K562 (cell line): Measurements from ENCODE around the gene NCOA3. TPM values are rescaled to one million over a fixed set of nuclear protein-coding genes. Genes with fewer than 3 reads are reported as not detected.
A peak's percentile ranks its signal among the peaks of the same experiment; 100 is the strongest.

Source experiments
- FOXM1 ChIP-seq, 2 experiments: fragments of 450-650 bp in 1 of 2; sonication (generic) in 1 of 2; formaldehyde crosslinking in 1 of 2; IDR thresholded peaks; 2 replicates each; pipeline versions ENCODE4 v1.6.1 to v1.9.0; 2017 to 2022; ENCODE audit warnings: low read depth in 2 of 2, mild to moderate bottlenecking in 2 of 2, missing genetic modification reagents in 1 of 2, moderate library complexity in 1 of 2
- GTF2A2 ChIP-seq: IDR thresholded peaks from 2 replicates; pipeline ENCODE4 v1.6.1; 2016; ENCODE audit warnings: mild to moderate bottlenecking, missing genetic modification characterization, missing compliant biosample characterization
- HDAC1 ChIP-seq, 2 experiments: fragments of 450-650 bp; IDR thresholded peaks; 2 replicates each; pipeline ENCODE4 v1.6.1; 2016 to 2017; ENCODE audit warnings: inconsistent platforms in 1 of 2, mild to moderate bottlenecking in 1 of 2, moderate library complexity in 1 of 2
- MYBL2 ChIP-seq, 2 experiments: fragments of 450-650 bp in 1 of 2; sonication (generic) in 1 of 2; formaldehyde crosslinking in 1 of 2; IDR thresholded peaks; 2 replicates each; pipeline versions ENCODE4 v1.6.1 to v1.8.1; 2017 to 2022; ENCODE audit warnings: borderline replicate concordance in 1 of 2, inconsistent platforms in 1 of 2, low read depth in 1 of 2, mild to moderate bottlenecking in 1 of 2, missing genetic modification reagents in 1 of 2, moderate library complexity in 1 of 2
- NBN ChIP-seq: fragments of 450-650 bp; IDR thresholded peaks from 2 replicates; pipeline ENCODE4 v1.6.1; 2016; ENCODE audit warnings: low read depth, mild to moderate bottlenecking
- PHB ChIP-seq: fragments of 250-450 bp; sonication (Bioruptor Pico); IDR thresholded peaks from 2 replicates; pipeline ENCODE4 v1.5.0; 2021
- POLR2G ChIP-seq: fragments of 200-400 bp; formaldehyde crosslinking; IDR thresholded peaks from 2 replicates; pipeline ENCODE4 v1.6.1; 2017; ENCODE audit warnings: low read depth, mild to moderate bottlenecking, antibody characterized with exemption, low read length, moderate library complexity
- RBM17 ChIP-seq: fragments of 200-400 bp; formaldehyde crosslinking; IDR thresholded peaks from 2 replicates; pipeline ENCODE4 v1.6.1; 2017; ENCODE audit warnings: low read depth, mild to moderate bottlenecking, low read length, borderline replicate concordance
- STAT5A ChIP-seq: IDR thresholded peaks from 2 replicates; pipeline ENCODE4 v1.6.1; 2012; ENCODE audit warnings: low read length, inconsistent platforms, borderline replicate concordance
- TEAD1 ChIP-seq, 2 experiments: fragments of 450-650 bp in 1 of 2; sonication (generic) in 1 of 2; formaldehyde crosslinking; IDR thresholded peaks; 2 replicates each; pipeline versions ENCODE4 v1.4.0 to v1.8.0; 2020 to 2022; ENCODE audit warnings: mild to moderate bottlenecking in 2 of 2, missing genetic modification reagents in 1 of 2
- ZFP36 ChIP-seq: fragments of 150-350 bp; IDR thresholded peaks from 2 replicates; pipeline ENCODE4 v1.6.1; 2018; ENCODE audit warnings: low read length, low read depth; ENCODE audit not compliant: partially characterized antibody
- ZNF175 ChIP-seq: fragments of 200-800 bp; sonication (Bioruptor generic); IDR thresholded peaks from 2 replicates; pipeline ENCODE4 v1.6.1; 2016; ENCODE audit warnings: low read depth, mild to moderate bottlenecking, missing genetic modification characterization, missing compliant biosample characterization
- ZNF764 ChIP-seq: fragments of 250-450 bp; sonication (Bioruptor Pico); IDR thresholded peaks from 2 replicates; pipeline ENCODE4 v1.4.0; 2020; ENCODE audit warnings: low read depth, mild to moderate bottlenecking, moderate library complexity
- polyA plus RNA-seq, 8 experiments: library from polyadenylated mRNA; depleted of rRNA in 4 of 8; stranded (reverse) in 5 of 8; unstranded in 3 of 8; fragments of >200 nt; fragmentation: Nextera tagmentation in 2 of 8; fragmentation: Illumina TruSeq in 1 of 8; extraction: Ambion mirVana in 2 of 8; extraction: Trizol in 1 of 8; gene quantifications; 2 replicates each; pipeline versions ENCODE4 v1.2.1 to v1.2.3, GENCODE V29; 2011 to 2014; ENCODE audit warnings: inconsistent platforms in 1 of 8, missing spikeins in 1 of 8
- total RNA-seq, 7 experiments: library from RNA; depleted of rRNA in 6 of 7; stranded (reverse); fragments of >200 nt in 6 of 7; fragmentation: Illumina TruSeq in 2 of 7; extraction: Trizol in 2 of 7; gene quantifications; 2 replicates each; pipeline versions ENCODE4 v1.2.1 to v1.2.3, GENCODE V29; 2011 to 2021; ENCODE audit warnings: low replicate concordance in 1 of 7
- TF ChIP-seq, protein P1 (sequence below), 3 experiments: IDR thresholded peaks in 2 of 3; conservative IDR thresholded peaks in 1 of 3; 2 replicates each; pipeline ENCODE4 v1.5.1; 2011 to 2012; ENCODE audit warnings: low read length in 3 of 3, mild to moderate bottlenecking in 3 of 3, control low read depth in 2 of 3, improper control_type of control experiment in 1 of 3, inconsistent platforms in 1 of 3, low read depth in 1 of 3, mixed read lengths in 1 of 3, moderate library complexity in 1 of 3; ENCODE audit not compliant: insufficient read depth in 2 of 3
- TF ChIP-seq, protein P2 (sequence below): fragments of 450-650 bp; formaldehyde crosslinking; IDR thresholded peaks from 2 replicates; pipeline ENCODE4 v1.4.0; 2020; ENCODE audit warnings: mild to moderate bottlenecking, mixed read lengths
- TF ChIP-seq, protein P3 (sequence below), 3 experiments: fragments of 200-800 bp in 1 of 3; sonication (Bioruptor generic) in 1 of 3; sonication (generic) in 1 of 3; formaldehyde crosslinking in 1 of 3; IDR thresholded peaks; 2 replicates each; pipeline versions ENCODE4 v1.6.1 to v1.8.0; 2016 to 2022; ENCODE audit warnings: mild to moderate bottlenecking in 2 of 3, missing compliant biosample characterization in 2 of 3, missing genetic modification characterization in 2 of 3, missing genetic modification reagents in 1 of 3
- TF ChIP-seq, protein P4 (sequence below): fragments of 450-650 bp; conservative IDR thresholded peaks from 2 replicates; pipeline ENCODE4 v1.6.1; 2016; ENCODE audit warnings: missing genetic modification characterization, low read depth, mild to moderate bottlenecking, control low read depth, missing compliant biosample characterization

NCOA3 gene
- total and polyA plus RNA-seq, 9 of the 15 experiments (the other 6 are each of a cell fraction or from before 2014, with no cell fraction given) = 3.2 to 24.3 (median 14.4) TPM

DNA sequence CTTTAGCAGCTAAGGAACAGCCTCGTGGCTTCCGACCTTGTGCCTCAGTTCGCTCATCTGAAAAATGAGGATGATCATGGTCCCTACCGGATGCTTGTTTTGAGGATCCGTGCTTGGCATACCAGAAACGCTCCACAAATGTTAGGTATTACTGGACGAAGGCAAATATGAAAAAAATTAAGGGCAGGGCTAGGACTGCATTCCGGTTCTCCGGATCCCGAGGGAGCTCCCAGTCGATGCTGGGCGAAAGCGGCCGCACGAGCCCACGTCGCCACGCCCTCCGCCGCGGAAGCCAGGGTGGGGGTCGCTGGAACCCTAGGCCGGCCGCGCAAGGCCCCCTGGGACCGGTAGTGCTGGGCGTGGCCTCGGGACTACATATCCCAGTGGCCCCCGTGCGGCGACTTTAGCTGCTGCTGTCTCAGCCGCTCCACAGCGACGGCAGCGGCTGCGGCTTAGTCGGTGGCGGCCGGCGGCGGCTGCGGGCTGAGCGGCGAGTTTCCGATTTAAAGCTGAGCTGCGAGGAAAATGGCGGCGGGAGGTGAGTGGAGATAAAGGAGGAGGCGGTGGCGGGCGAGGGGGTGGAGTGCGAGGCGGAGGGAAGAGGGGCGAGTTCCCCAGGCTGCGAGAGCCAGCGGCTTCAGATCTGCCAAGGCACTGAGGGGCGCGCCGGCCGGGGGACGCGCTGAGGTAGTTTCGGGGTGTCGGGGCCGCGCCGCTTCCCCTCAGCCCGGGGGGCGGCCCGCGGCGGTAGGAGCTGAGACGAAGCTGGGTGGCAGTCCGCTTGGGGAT, at the start of gene NCOA3 (continued):
- TF ChIP-seq, protein P1, sequence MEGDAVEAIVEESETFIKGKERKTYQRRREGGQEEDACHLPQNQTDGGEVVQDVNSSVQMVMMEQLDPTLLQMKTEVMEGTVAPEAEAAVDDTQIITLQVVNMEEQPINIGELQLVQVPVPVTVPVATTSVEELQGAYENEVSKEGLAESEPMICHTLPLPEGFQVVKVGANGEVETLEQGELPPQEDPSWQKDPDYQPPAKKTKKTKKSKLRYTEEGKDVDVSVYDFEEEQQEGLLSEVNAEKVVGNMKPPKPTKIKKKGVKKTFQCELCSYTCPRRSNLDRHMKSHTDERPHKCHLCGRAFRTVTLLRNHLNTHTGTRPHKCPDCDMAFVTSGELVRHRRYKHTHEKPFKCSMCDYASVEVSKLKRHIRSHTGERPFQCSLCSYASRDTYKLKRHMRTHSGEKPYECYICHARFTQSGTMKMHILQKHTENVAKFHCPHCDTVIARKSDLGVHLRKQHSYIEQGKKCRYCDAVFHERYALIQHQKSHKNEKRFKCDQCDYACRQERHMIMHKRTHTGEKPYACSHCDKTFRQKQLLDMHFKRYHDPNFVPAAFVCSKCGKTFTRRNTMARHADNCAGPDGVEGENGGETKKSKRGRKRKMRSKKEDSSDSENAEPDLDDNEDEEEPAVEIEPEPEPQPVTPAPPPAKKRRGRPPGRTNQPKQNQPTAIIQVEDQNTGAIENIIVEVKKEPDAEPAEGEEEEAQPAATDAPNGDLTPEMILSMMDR (IDR thresholded peaks at IDR 0.05 in 2 of 3, conservative IDR thresholded peaks at IDR 0.05 in 1 of 3; ENCODE audit: insufficient read depth in 2 of 3, low read depth in 1 of 3, low read length in 3 of 3) = peak; percentile 26 to 44 (median 33); a peak in 3 of 6 replicates
- TF ChIP-seq GTF2A2 (tag) (no peak), FOXM1 (IDR thresholded peaks at IDR 0.05; ENCODE audit: low read depth) (no peak), FOXM1 (CRISPR knock-in tag; IDR thresholded peaks at IDR 0.05; ENCODE audit: low read depth) (no peak), PHB (CRISPR knock-in tag) (no peak), ZNF764 (CRISPR knock-in tag) (no peak), RBM17 (no peak), STAT5A (no peak), HDAC1 (IDR thresholded peaks at IDR 0.05) (peak in 1 of 2 experiments; percentile 88; a peak in 2 of 4 replicates), TEAD1 (CRISPR knock-in tag; IDR thresholded peaks at IDR 0.05) (peak in 1 of 2 experiments; percentile 50; a peak in 2 of 4 replicates), MYBL2 (IDR thresholded peaks at IDR 0.05; ENCODE audit: low read depth) (no peak; the same call in 1 of the 2 replicates), MYBL2 (CRISPR knock-in tag; IDR thresholded peaks at IDR 0.05; ENCODE audit: borderline replicate concordance) (no peak), ZFP36 (no peak), NBN (peak; percentile 64), ZNF175 (CRISPR knock-in tag) (peak; percentile 85; the same call in 1 of the 2 replicates), POLR2G (peak; percentile 100)
- TF ChIP-seq, protein P2, sequence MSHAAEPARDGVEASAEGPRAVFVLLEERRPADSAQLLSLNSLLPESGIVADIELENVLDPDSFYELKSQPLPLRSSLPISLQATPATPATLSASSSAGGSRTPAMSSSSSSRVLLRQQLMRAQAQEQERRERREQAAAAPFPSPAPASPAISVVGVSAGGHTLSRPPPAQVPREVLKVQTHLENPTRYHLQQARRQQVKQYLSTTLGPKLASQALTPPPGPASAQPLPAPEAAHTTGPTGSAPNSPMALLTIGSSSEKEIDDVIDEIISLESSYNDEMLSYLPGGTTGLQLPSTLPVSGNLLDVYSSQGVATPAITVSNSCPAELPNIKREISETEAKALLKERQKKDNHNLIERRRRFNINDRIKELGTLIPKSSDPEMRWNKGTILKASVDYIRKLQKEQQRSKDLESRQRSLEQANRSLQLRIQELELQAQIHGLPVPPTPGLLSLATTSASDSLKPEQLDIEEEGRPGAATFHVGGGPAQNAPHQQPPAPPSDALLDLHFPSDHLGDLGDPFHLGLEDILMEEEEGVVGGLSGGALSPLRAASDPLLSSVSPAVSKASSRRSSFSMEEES = no peak
- TF ChIP-seq, protein P3, sequence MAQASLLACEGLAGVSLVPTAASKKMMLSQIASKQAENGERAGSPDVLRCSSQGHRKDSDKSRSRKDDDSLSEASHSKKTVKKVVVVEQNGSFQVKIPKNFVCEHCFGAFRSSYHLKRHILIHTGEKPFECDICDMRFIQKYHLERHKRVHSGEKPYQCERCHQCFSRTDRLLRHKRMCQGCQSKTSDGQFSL (CRISPR knock-in tag; IDR thresholded peaks at IDR 0.05) = no peak; the same call in none of the 2 replicates
- TF ChIP-seq, protein P3 (tag; IDR thresholded peaks at IDR 0.05) = no peak; a peak in 1 of 4 replicates
- TF ChIP-seq, protein P4, sequence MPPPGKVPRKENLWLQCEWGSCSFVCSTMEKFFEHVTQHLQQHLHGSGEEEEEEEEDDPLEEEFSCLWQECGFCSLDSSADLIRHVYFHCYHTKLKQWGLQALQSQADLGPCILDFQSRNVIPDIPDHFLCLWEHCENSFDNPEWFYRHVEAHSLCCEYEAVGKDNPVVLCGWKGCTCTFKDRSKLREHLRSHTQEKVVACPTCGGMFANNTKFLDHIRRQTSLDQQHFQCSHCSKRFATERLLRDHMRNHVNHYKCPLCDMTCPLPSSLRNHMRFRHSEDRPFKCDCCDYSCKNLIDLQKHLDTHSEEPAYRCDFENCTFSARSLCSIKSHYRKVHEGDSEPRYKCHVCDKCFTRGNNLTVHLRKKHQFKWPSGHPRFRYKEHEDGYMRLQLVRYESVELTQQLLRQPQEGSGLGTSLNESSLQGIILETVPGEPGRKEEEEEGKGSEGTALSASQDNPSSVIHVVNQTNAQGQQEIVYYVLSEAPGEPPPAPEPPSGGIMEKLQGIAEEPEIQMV = no peak
